Endothelial cell of umbilical vein (primary cell): ENCODE results near the gene C19orf67.

Experiments
- CTCF ChIP-seq, 2 donors: IDR thresholded peaks; 1 replicate in 1 of 2; 2 replicates in 1 of 2; pipeline ENCODE4 v1.5.1; 2011; ENCODE audit warnings: low read length in 2 of 2, mild to moderate bottlenecking in 2 of 2, moderate library complexity in 2 of 2, control low read depth in 1 of 2, inconsistent platforms in 1 of 2, low read depth in 1 of 2; ENCODE audit not compliant: insufficient read depth in 1 of 2; ENCODE audit errors: extremely low read depth in 1 of 2
- EZH2 ChIP-seq: IDR thresholded peaks from 2 replicates; pipeline ENCODE4 v1.6.1; 2012; ENCODE audit warnings: borderline replicate concordance, low read depth, mild to moderate bottlenecking, moderate library complexity, low read length, inconsistent platforms; ENCODE audit not compliant: severe bottlenecking
- GATA2 ChIP-seq: IDR thresholded peaks from 2 replicates; pipeline ENCODE4 v1.7.0; 2011; ENCODE audit warnings: low read depth, mild to moderate bottlenecking, moderate library complexity, mixed read lengths, low read length; ENCODE audit not compliant: insufficient read length, insufficient read depth
- MAX ChIP-seq: IDR thresholded peaks from 2 replicates; pipeline ENCODE4 v1.6.1; 2011; ENCODE audit not compliant: insufficient read depth, insufficient read length
- MYC ChIP-seq: IDR thresholded peaks from one replicate; pipeline ENCODE4 v1.6.1; 2011; ENCODE audit warnings: mild to moderate bottlenecking, low read depth, low read length
- POLR2A ChIP-seq: IDR thresholded peaks from 2 replicates; pipeline ENCODE4 v1.6.1; 2012; ENCODE audit warnings: low read depth, mild to moderate bottlenecking, control low read depth, low read length
- POLR2AphosphoS5 ChIP-seq: IDR thresholded peaks from 2 replicates; pipeline ENCODE4 v1.6.1; 2012; ENCODE audit warnings: low read depth, mild to moderate bottlenecking, control low read depth, low read length, moderate library complexity; ENCODE audit not compliant: insufficient read depth

DNA sequence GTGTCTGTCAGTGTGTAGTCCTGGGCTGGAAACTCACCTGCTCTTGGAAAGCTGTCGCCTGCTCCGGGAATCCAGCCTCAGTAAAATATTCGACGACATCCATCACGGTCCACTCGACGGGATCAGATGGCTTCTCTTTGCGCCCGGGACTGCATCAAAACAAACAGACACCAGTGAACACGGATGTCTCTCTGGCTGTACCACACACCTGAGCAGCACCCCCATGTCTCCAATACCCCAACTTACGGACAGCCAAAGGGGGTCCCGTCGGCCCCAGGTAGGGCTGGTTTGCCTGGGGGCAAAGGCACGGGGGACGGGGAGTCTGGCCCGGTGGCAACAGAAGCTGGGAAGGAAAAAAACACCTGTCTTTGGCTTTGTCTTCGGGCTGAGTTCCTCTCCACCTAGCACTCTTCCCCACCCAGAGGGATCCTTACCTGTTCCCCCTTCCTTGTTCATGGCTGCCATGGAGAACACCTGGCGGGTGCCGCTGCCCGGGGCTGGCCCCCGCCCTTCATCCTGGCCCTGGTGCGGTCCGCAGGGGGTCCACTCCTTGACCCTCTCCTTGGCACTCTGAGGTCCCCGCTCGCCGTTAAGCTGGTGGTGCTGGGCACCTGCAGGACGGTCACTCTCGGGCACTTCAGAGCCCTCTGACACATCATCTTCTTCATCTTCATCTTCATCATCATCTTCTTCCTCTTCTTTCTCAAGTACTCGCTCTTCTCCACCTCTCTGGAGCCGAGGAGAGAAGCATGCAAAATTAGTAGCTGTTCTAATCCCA is 3.2 kb upstream of the C19orf67 start:
- TF ChIP-seq CTCF (IDR thresholded peaks at IDR 0.05; ENCODE audit: extremely low read depth in 1 of 2, insufficient read depth in 1 of 2, low read depth in 1 of 2, low read length in 2 of 2) (no peak), POLR2A (no peak), MAX (no peak), POLR2AphosphoS5 (no peak), EZH2 (no peak), MYC (no peak), GATA2 (no peak)
